HFFc6 (cell line): ENCODE results near the gene TWIST2. TPM values are rescaled to one million over a fixed set of nuclear protein-coding genes. Genes with fewer than 3 reads are reported as not detected.
A peak's percentile ranks its signal among the peaks of the same experiment; 100 is the strongest.

Experiments
- DNase-seq: peaks from one replicate; pipeline ENCODE4 v3.0.0-alpha.2; 2018
- H3K27ac Mint-ChIP-seq: 2 replicates; pipeline ENCODE4 v1.8.0; 2020; ENCODE audit warnings: mild to moderate bottlenecking, mixed read lengths
- H3K27me3 Mint-ChIP-seq: 2 replicates; pipeline ENCODE4 v1.8.0; 2021; ENCODE audit warnings: mild to moderate bottlenecking, moderate library complexity, mixed read lengths; ENCODE audit not compliant: insufficient read depth
- H3K36me3 Mint-ChIP-seq: 2 replicates; pipeline ENCODE4 v1.8.0; 2021; ENCODE audit warnings: low read depth, mixed read lengths
- H3K4me1 Mint-ChIP-seq: 2 replicates; pipeline ENCODE4 v1.8.0; 2020; ENCODE audit warnings: low read depth, mixed read lengths
- H3K4me3 Mint-ChIP-seq: 2 replicates; pipeline ENCODE4 v1.8.0; 2020; ENCODE audit warnings: mild to moderate bottlenecking, moderate library complexity, mixed read lengths
- H3K9me3 Mint-ChIP-seq: 2 replicates; pipeline ENCODE4 v1.8.0; 2020; ENCODE audit warnings: mild to moderate bottlenecking, mixed read lengths
- CTCF ChIP-seq: fragments of 200-600 bp; sonication (generic); IDR thresholded peaks from 2 replicates; pipeline ENCODE4 v1.5.0; 2021; ENCODE audit warnings: antibody characterized with exemption, mild to moderate bottlenecking
- total RNA-seq, 6 experiments: library from RNA; stranded (reverse); fragmentation: NEBNext Ultra II Directional; extraction: Animal tissue kit (Norgen Biotek cat#: 25700); gene quantifications; 2 replicates in 1 of 6; 3 replicates in 5 of 6; pipeline ENCODE4 v1.2.3, GENCODE V29; 2021

Gene TWIST2
- total RNA-seq, 6 experiments from 2014 or later: 127 to 146 (median 137) TPM

GRCh38 chr2:238946318-238947242 is 98.7 kb downstream of the TWIST2 start:
- H3K4me1 Mint-ChIP-seq: peaks cover 63% of the 10 kb centered on the region
- no peaks in the 10 kb centered on the region for H3K9me3 Mint-ChIP-seq
- H3K4me3 Mint-ChIP-seq: no peak overlapping the region

GRCh38 chr2:238947243-238947760 is 99.4 kb downstream of the TWIST2 start:
- Mint-ChIP-seq H3K36me3 (no peaks in the 10 kb centered on the region; the same call in 1 of the 2 replicates), H3K27me3 (no peaks in the 10 kb centered on the region; the same call in 1 of the 2 replicates), H3K27ac (peak overlapping the region; percentile 98), H3K9me3 (no peaks in the 10 kb centered on the region), H3K4me3 (peak overlapping the region; percentile 86; the same call in 1 of the 2 replicates), H3K4me1 (peaks cover 65% of the 10 kb centered on the region)
- DNase-seq: no peak
- no peak for TF ChIP-seq CTCF

More at GRCh38 chr2:238946318-238947242, 98.7 kb downstream of the TWIST2 start:
- Mint-ChIP-seq H3K27me3 (no peaks in the 10 kb centered on the region; the same call in 1 of the 2 replicates), H3K36me3 (no peaks in the 10 kb centered on the region; the same call in 1 of the 2 replicates), H3K27ac (no peak overlapping the region)
- DNase-seq: no peak
- TF ChIP-seq CTCF: no peak

GRCh38 chr2:238947920-238948710 is 100.2 kb downstream of the TWIST2 start:
- H3K27ac Mint-ChIP-seq: peak overlapping the region; percentile 98
- H3K4me1 Mint-ChIP-seq: peaks cover 65% of the 10 kb centered on the region
- H3K27me3 Mint-ChIP-seq: no peaks in the 10 kb centered on the region; the same call in 1 of the 2 replicates
- peak; percentile 91 for DNase-seq
- peak overlapping the region; percentile 86 for H3K4me3 Mint-ChIP-seq
- TF ChIP-seq CTCF: no peak
- H3K9me3 Mint-ChIP-seq: no peaks in the 10 kb centered on the region
- H3K36me3 Mint-ChIP-seq: no peaks in the 10 kb centered on the region; the same call in 1 of the 2 replicates

GRCh38 chr2:238948765-238949641 is 101.1 kb downstream of the TWIST2 start:
- Mint-ChIP-seq H3K27ac (peak overlapping the region; percentile 98), H3K36me3 (no peaks in the 10 kb centered on the region; the same call in 1 of the 2 replicates), H3K4me3 (peak overlapping the region; percentile 86), H3K9me3 (no peaks in the 10 kb centered on the region), H3K4me1 (peaks cover 67% of the 10 kb centered on the region), H3K27me3 (no peaks in the 10 kb centered on the region; the same call in 1 of the 2 replicates)
- peak; percentile 81 for DNase-seq
- peak; percentile 29; the same call in 1 of the 2 replicates for TF ChIP-seq CTCF
